Gastroesophageal sphincter (tissue), 3 donors: ENCODE data around the gene SQSTM1.

Source experiments
- CTCF ChIP-seq, 4 experiments: fragments of 200-600 bp in 2 of 4; fragments of 450-650 bp in 2 of 4; sonication (generic) in 1 of 4; IDR thresholded peaks; one replicate each; pipeline ENCODE4 v1.5.1; 2017 to 2019; ENCODE audit warnings: antibody characterized with exemption in 4 of 4, mild to moderate bottlenecking in 2 of 4, moderate library complexity in 2 of 4
- EP300 ChIP-seq: sonication (generic); formaldehyde crosslinking; IDR thresholded peaks from one replicate; pipeline ENCODE4 v1.6.1; 2017; ENCODE audit warnings: antibody characterized with exemption, mild to moderate bottlenecking
- POLR2A ChIP-seq, 2 donors: fragments of 450-650 bp; IDR thresholded peaks; one replicate each; pipeline ENCODE4 v1.6.1; 2017; ENCODE audit warnings: antibody characterized with exemption in 2 of 2, mild to moderate bottlenecking in 2 of 2, moderate library complexity in 1 of 2
- POLR2AphosphoS5 ChIP-seq: sonication (generic); formaldehyde crosslinking; IDR thresholded peaks from one replicate; pipeline ENCODE4 v1.6.1; 2017; ENCODE audit warnings: antibody characterized with exemption

GRCh38 chr5:179795863-179796833 is 24.6 kb upstream of the SQSTM1 start:
- TF ChIP-seq CTCF (IDR thresholded peaks at IDR 0.05) (peak in 3 of 4 experiments; percentile 89 to 95 (median 93)), POLR2A (IDR thresholded peaks at IDR 0.05) (peak; percentile 54 to 63), POLR2AphosphoS5 (no peak), EP300 (no peak)
